GM12873 (cell line): ENCODE data around the gene PSMG4.

Experiments
- TF ChIP-seq, protein P1 (sequence below): IDR thresholded peaks from 2 replicates; pipeline ENCODE4 v1.5.1; 2012; ENCODE audit warnings: low read depth, mild to moderate bottlenecking, moderate library complexity, low read length, control low read depth; ENCODE audit not compliant: insufficient read depth; ENCODE audit errors: missing control alignments

Gene PSMG4

DNA sequence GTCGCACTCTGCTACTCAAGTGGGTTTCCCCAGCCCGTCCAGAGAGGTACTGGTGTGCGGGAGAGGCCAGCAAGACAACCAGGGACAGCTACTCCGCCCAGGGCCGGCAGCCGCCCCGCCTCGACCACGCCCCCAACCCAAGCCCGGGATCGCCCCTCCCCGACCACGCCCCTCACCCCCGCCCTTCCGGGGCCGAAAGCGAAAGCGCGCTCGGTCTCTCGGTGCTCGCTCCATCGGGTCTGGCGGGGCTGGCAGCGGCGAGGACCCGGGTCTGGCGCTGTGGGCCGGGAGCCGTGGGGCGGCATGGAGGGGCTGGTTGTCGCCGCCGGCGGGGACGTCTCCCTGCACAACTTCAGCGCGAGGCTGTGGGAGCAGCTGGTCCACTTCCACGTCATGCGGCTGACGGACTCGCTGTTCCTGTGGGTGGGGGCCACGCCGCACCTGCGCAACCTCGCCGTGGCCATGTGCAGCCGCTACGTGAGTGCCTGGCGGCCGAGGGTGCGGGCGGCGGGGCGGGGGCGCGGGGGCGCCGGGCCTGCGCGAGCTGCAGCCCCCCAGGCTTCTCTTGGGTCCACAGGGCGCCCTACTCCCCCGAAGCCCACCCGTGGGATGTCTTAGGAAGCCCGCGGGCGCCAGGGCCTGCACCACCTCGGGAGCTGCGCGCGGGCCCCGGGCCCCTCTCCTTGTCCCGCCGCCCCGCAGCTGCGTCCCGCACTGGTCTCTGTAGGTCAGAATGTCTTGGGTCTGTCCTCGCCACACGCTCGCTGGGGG is at the start of gene PSMG4:
Gene PSMG4 (plus strand): TSS at position 228 of the 771 bp plus-strand sequence. CDS start 76 bp downstream, at position 304.
- TF ChIP-seq, protein P1, sequence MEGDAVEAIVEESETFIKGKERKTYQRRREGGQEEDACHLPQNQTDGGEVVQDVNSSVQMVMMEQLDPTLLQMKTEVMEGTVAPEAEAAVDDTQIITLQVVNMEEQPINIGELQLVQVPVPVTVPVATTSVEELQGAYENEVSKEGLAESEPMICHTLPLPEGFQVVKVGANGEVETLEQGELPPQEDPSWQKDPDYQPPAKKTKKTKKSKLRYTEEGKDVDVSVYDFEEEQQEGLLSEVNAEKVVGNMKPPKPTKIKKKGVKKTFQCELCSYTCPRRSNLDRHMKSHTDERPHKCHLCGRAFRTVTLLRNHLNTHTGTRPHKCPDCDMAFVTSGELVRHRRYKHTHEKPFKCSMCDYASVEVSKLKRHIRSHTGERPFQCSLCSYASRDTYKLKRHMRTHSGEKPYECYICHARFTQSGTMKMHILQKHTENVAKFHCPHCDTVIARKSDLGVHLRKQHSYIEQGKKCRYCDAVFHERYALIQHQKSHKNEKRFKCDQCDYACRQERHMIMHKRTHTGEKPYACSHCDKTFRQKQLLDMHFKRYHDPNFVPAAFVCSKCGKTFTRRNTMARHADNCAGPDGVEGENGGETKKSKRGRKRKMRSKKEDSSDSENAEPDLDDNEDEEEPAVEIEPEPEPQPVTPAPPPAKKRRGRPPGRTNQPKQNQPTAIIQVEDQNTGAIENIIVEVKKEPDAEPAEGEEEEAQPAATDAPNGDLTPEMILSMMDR, result no peak

GRCh38 chr6:3209114-3210023 is 49.4 kb upstream of the PSMG4 start:
- TF ChIP-seq, protein P1, result no peak

GRCh38 chr6:3210024-3210610 is 48.6 kb upstream of the PSMG4 start:
- TF ChIP-seq, protein P1, result no peak

DNA sequence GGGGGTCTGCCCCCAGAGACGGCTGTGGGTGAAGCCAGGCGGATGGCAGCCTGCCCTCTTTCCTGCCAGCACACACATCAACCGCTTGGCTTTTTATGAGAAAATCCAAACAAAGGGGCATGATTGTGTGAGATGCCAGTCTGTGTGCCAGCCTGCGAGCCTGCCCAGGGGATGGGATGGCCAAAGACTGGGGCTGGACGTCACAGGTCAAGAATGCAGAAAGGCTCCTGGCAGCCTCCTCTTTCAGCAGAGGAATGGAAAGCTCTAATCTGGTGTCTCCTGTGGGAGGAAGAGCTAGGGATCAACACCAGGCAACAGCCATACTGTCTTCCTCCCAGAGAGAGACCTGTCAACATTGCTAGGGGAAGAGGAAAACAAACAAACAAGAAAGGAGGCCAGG is 47.1 kb upstream of the PSMG4 start:
- TF ChIP-seq, protein P1, result no peak

DNA sequence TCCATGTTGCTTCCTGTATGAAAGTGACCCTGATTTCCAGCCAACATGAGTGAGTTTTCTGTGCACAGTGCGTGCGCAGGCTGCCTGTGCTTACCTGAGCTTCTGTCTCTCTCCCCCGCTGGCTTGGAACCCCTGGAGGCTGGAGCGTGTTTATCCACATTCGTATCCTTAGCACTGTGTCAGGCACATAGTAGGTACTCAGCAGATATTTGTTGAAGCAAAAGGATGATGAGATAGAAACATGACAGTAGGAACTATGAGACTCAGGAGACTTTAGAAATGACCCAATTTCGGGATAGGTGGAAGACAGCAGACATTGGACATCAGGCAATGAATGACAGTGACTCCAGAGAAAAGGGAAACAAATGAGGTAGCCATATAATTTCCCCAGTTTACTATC is 46.5 kb upstream of the PSMG4 start:
- TF ChIP-seq, protein P1, result no peak

DNA sequence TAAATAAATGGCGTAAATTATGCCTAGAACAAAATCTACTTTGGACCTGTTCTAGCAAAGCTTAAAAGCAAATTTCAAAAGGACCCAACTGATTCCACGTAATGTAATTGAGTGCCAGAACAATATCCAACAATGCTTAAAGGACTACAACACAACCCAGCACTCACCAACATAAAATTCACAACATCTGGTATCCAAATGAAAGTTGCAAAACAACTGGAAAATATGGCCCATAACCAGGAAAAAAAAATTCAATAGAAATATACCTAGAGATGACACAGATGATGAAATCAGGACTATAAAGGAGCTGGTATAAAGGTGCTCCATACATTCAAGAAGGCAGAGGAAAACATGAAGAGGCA is 45.4 kb upstream of the PSMG4 start:
- TF ChIP-seq, protein P1, result no peak

DNA sequence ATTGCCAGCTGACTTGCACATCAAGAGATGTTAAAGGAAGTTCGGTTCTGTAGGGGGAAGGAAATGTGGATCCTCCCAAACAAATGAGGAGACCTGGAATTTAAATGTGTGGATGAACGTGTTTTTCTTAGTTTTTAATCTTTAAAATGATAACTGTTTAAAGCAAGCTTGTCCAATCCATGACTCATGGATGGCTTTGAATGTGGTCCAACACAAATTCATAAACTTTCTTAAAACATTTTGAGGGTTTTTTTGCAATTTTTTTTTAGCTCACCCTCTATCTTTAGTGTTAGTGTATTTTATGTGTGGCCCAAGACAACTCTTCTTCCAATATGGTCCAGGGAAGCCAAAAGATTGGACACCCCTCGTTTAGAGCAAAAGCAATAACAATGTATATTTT is 43.8 kb upstream of the PSMG4 start:
- TF ChIP-seq, protein P1, result no peak
